HCT116 (cell line): Measurements from ENCODE around the gene RDH8. TPM values are rescaled to one million over a fixed set of nuclear protein-coding genes. Genes with fewer than 3 reads are reported as not detected.

Experiments used
- ATAC-seq: fragments of 200-7000 bp; cut with Tn5 transposase; 2 replicates; pipeline ENCODE4 v1.9.1; 2020; ENCODE audit warnings: mild to moderate bottlenecking, moderate library complexity
- BruUV-seq: library from RNA; stranded (reverse); fragments of 400-500 nt; replicated peaks from 2 replicates; lab custom pipeline; 2021; lab: Mats Ljungman, UMichigan
- CTCF ChIA-PET: fragments of 300-600 bp; sonication (Branson Sonifier 250); formaldehyde crosslinking; loops from one replicate; lab custom pipeline; 2021; ENCODE audit warnings: antibody characterized with exemption; lab: Charles Lee
- POLR2A ChIA-PET: fragments of 300-600, 350-600 bp; sonication (Branson Sonifier 250); formaldehyde crosslinking; loops from one replicate; lab custom pipeline; 2021; ENCODE audit warnings: antibody characterized with exemption; lab: Charles Lee
- RAD21 ChIA-PET, 2 experiments: fragments of 300-600 bp; sonication (Branson Sonifier 250); formaldehyde crosslinking; loops; one replicate each; lab custom pipeline; 2023; ENCODE audit warnings: low total read pairs in 2 of 2; ENCODE audit not compliant: uncharacterized antibody in 2 of 2, unreplicated experiment in 2 of 2, low non-redundant PET in 1 of 2; lab: Charles Lee
- DNase-seq: peaks from one replicate; pipeline ENCODE4 v3.0.0-alpha.2; 2010; ENCODE audit warnings: low read depth, low spot score
- H2AFZ ChIP-seq: fragments of 200-600 bp; shearing (Covaris generic), sonication (generic); 2 replicates; pipeline ENCODE4 v1.6.1; 2017; ENCODE audit warnings: low read depth, mixed run types, mixed read lengths, antibody characterized with exemption, low read length; ENCODE audit not compliant: poor library complexity, severe bottlenecking
- H3K27ac ChIP-seq: 2 replicates; pipeline ENCODE4 v1.5.1; 2012; ENCODE audit warnings: low read depth, low read length
- H3K27me3 ChIP-seq: fragments of 200-600 bp; sonication (generic); 2 replicates; pipeline ENCODE4 v1.6.1; 2016; ENCODE audit warnings: mixed run types, low read length, mixed read lengths; ENCODE audit not compliant: insufficient read depth
- H3K36me3 ChIP-seq, 2 experiments: fragments of 200-500 bp in 1 of 2; fragments of 200-600 bp in 1 of 2; sonication (Bioruptor generic) in 1 of 2; sonication (generic) in 1 of 2; 2 replicates each; pipeline versions ENCODE4 v1.5.1 to v1.6.1; 2014 to 2016; ENCODE audit warnings: low read length in 2 of 2, inconsistent platforms in 1 of 2, mixed read lengths in 1 of 2, mixed run types in 1 of 2; ENCODE audit not compliant: insufficient read depth in 2 of 2, control insufficient read depth in 1 of 2
- H3K4me1 ChIP-seq, 2 experiments: fragments of 200-600 bp in 1 of 2; sonication (generic) in 1 of 2; 2 replicates each; pipeline versions ENCODE4 v1.5.1 to v1.6.1; 2012 to 2017; ENCODE audit warnings: low read length in 2 of 2, inconsistent platforms in 1 of 2, mild to moderate bottlenecking in 1 of 2, mixed read lengths in 1 of 2, mixed run types in 1 of 2, moderate library complexity in 1 of 2; ENCODE audit not compliant: insufficient read depth in 2 of 2, control insufficient read depth in 1 of 2
- H3K4me2 ChIP-seq: fragments of 200-600 bp; sonication (generic); 2 replicates; pipeline ENCODE4 v1.6.1; 2017; ENCODE audit warnings: mixed run types, low read length, mixed read lengths
- H3K4me3 ChIP-seq, 2 experiments: fragments of 200-600 bp in 1 of 2; sonication (generic) in 1 of 2; replicated peaks in 1 of 2; 2 replicates each; pipeline ENCODE4 v1.5.1; 2011 to 2016; ENCODE audit warnings: low read length in 2 of 2, control low read depth in 1 of 2, low read depth in 1 of 2, mild to moderate bottlenecking in 1 of 2, mixed read lengths in 1 of 2, mixed run types in 1 of 2
- H3K79me2 ChIP-seq: fragments of 200-600 bp; sonication (generic); 2 replicates; pipeline ENCODE4 v1.6.1; 2017; ENCODE audit warnings: mild to moderate bottlenecking, mixed run types, low read length, moderate library complexity, mixed read lengths; ENCODE audit not compliant: insufficient read depth
- H3K9ac ChIP-seq: fragments of 200-600 bp; sonication (generic); 2 replicates; pipeline ENCODE4 v1.6.1; 2016; ENCODE audit warnings: low read length, mixed read lengths
- H3K9me2 ChIP-seq: fragments of 200-600 bp; sonication (generic), shearing (Covaris generic); 2 replicates; pipeline ENCODE4 v1.6.1; 2017; ENCODE audit warnings: mixed run types, mild to moderate bottlenecking, moderate library complexity; ENCODE audit not compliant: insufficient read depth
- H3K9me3 ChIP-seq, 2 experiments: fragments of 200-500 bp in 1 of 2; fragments of 200-600 bp in 1 of 2; sonication (Bioruptor generic) in 1 of 2; sonication (generic) in 1 of 2; 2 replicates each; pipeline ENCODE4 v1.6.1; 2014 to 2017; ENCODE audit warnings: low read length in 2 of 2, mixed read lengths in 2 of 2, inconsistent platforms in 1 of 2, low read depth in 1 of 2, mild to moderate bottlenecking in 1 of 2, mixed run types in 1 of 2, moderate library complexity in 1 of 2; ENCODE audit not compliant: control insufficient read depth in 1 of 2, insufficient read depth in 1 of 2
- H4K20me1 ChIP-seq: fragments of 200-600 bp; sonication (generic), shearing (Covaris generic); 2 replicates; pipeline ENCODE4 v1.6.1; 2017; ENCODE audit warnings: mixed run types, mild to moderate bottlenecking, moderate library complexity; ENCODE audit not compliant: insufficient read depth
- CBX3 ChIP-seq: IDR thresholded peaks from 2 replicates; pipeline ENCODE4 v1.6.1; 2012; ENCODE audit warnings: low read depth
- CEBPB ChIP-seq: IDR thresholded peaks from 2 replicates; pipeline ENCODE4 v1.6.1; 2012; ENCODE audit warnings: low read depth
- ELF1 ChIP-seq: IDR thresholded peaks from 2 replicates; pipeline ENCODE4 v1.6.1; 2012; ENCODE audit warnings: low read depth, borderline replicate concordance
- EZH2 ChIP-seq: fragments of 200-600 bp; sonication (generic); IDR thresholded peaks from 2 replicates; pipeline ENCODE4 v1.6.1; 2017; ENCODE audit warnings: antibody characterized with exemption, mixed run types
- EZH2phosphoT487 ChIP-seq: fragments of 200-600 bp; IDR thresholded peaks from 2 replicates; pipeline ENCODE4 v1.6.1; 2018; ENCODE audit warnings: antibody characterized with exemption, borderline replicate concordance
- FOSL1 ChIP-seq: IDR thresholded peaks from 2 replicates; pipeline ENCODE4 v1.6.1; 2012; ENCODE audit warnings: low read depth
- MAX ChIP-seq: IDR thresholded peaks from 2 replicates; pipeline ENCODE4 v1.6.1; 2012
- POLR2A ChIP-seq: IDR thresholded peaks from 2 replicates; pipeline ENCODE4 v1.7.0; 2011; ENCODE audit warnings: borderline replicate concordance; ENCODE audit not compliant: insufficient read depth, insufficient read length; ENCODE audit errors: extremely low read depth
- SIN3A ChIP-seq: IDR thresholded peaks from 2 replicates; pipeline ENCODE4 v1.6.1; 2012; ENCODE audit warnings: low read depth
- SP1 ChIP-seq: IDR thresholded peaks from 2 replicates; pipeline ENCODE4 v1.6.1; 2012; ENCODE audit warnings: low read depth
- YY1 ChIP-seq: IDR thresholded peaks from 2 replicates; pipeline ENCODE4 v1.6.1; 2011; ENCODE audit warnings: low read length, low read depth, moderate library complexity, mild to moderate bottlenecking; ENCODE audit not compliant: insufficient replicate concordance; ENCODE audit errors: extremely low read depth
- ZBTB33 ChIP-seq: IDR thresholded peaks from 2 replicates; pipeline ENCODE4 v1.6.1; 2011; ENCODE audit warnings: mild to moderate bottlenecking, low read length, moderate library complexity; ENCODE audit not compliant: insufficient replicate concordance; ENCODE audit errors: extremely low read depth
- intact Hi-C: fragments of 100-400 bp; cut with micrococcal nuclease; formaldehyde crosslinking; loops from 2 replicates; pipeline ENCODE4 v1.10.0; 2022
- total RNA-seq: library from RNA; stranded (reverse); gene quantifications from one replicate; pipeline ENCODE4 v1.2.1, GENCODE V29; 2021; ENCODE audit not compliant: unreplicated experiment

Gene RDH8
- total RNA-seq, 1 experiment from 2014 or later = not detected

GRCh38 chr19:9996541-9996940, 16.7 kb upstream of the RDH8 start:
- Histone ChIP-seq H3K9ac (no peak overlapping the region), H3K36me3 (no peaks in the 10 kb centered on the region), H3K27me3 (no peaks in the 10 kb centered on the region), H3K4me3 (no peak overlapping the region), H3K27ac (no peak overlapping the region), H3K79me2 (no peaks in the 10 kb centered on the region), H3K9me2 (no peaks in the 10 kb centered on the region), H4K20me1 (no peaks in the 10 kb centered on the region), H3K9me3 (no peaks in the 10 kb centered on the region), H3K4me2 (no peak overlapping the region), H2AFZ (no peak overlapping the region), H3K4me1 (peaks cover 0 to 8% of the 10 kb centered on the region in 2 experiments; a peak in 3 of 4 replicates)
- CTCF ChIA-PET = no interaction called here
- DNase-seq = no peak
- POLR2A ChIA-PET = no interaction called here
- no peak for ATAC-seq
- RAD21 ChIA-PET = no interaction called here
- BruUV-seq = no TSS peak
- TF ChIP-seq CEBPB (no peak), MAX (no peak), EZH2 (no peak), SP1 (no peak), FOSL1 (no peak), EZH2phosphoT487 (no peak), ELF1 (no peak), SIN3A (no peak), ZBTB33 (no peak), POLR2A (no peak), CBX3 (no peak), YY1 (no peak)
- intact Hi-C loops = no loop called here
